Cardiac muscle cell (in vitro differentiated cells and primary cell): ENCODE results near the gene ZMYND8. TPM values are rescaled to one million over a fixed set of nuclear protein-coding genes. Genes with fewer than 3 reads are reported as not detected.
A peak's percentile ranks its signal among the peaks of the same experiment; 100 is the strongest.

ENCODE experiments used
- DNase-seq, 2 donors: peaks; one replicate each; pipeline versions ENCODE4 v3.0.0 to v3.0.0-alpha.2; 2010 to 2017; ENCODE audit warnings: low read depth in 1 of 2, low spot score in 1 of 2
- H3K27ac ChIP-seq: fragments of 200-600 bp; sonication (generic); 2 replicates; pipeline ENCODE4 v1.5.1; 2016
- H3K27me3 ChIP-seq: fragments of 200-600 bp; sonication (generic); 2 replicates; pipeline ENCODE4 v1.6.0; 2016; ENCODE audit warnings: control low read depth
- H3K36me3 ChIP-seq: fragments of 200-600 bp; sonication (generic); 2 replicates; pipeline ENCODE4 v1.5.1; 2016; ENCODE audit warnings: control low read depth
- H3K4me1 ChIP-seq: fragments of 200-600 bp; sonication (generic); 2 replicates; pipeline ENCODE4 v1.8.1; 2017; ENCODE audit warnings: low read depth, mild to moderate bottlenecking, mixed run types
- H3K4me3 ChIP-seq: fragments of 200-600 bp; sonication (generic); 2 replicates; pipeline ENCODE4 v1.5.1; 2016; ENCODE audit warnings: mild to moderate bottlenecking
- H3K9me3 ChIP-seq: fragments of 200-600 bp; sonication (generic); 2 replicates; pipeline ENCODE4 v1.5.1; 2017; ENCODE audit warnings: low read depth, mild to moderate bottlenecking, control low read depth
- polyA plus RNA-seq: library from polyadenylated mRNA; unstranded; fragments of >200 nt; fragmentation: Nextera tagmentation; extraction: Ambion mirVana; gene quantifications from 2 replicates; pipeline ENCODE4 v1.2.1, GENCODE V29; 2016
- total RNA-seq: library from RNA; depleted of rRNA; stranded (reverse); fragments of >200 nt; gene quantifications from 2 replicates; pipeline ENCODE4 v1.2.3, GENCODE V29; 2016
- TF ChIP-seq, protein P1 (sequence below): IDR thresholded peaks from 2 replicates; pipeline ENCODE4 v1.5.1; 2012; ENCODE audit warnings: low read depth, mild to moderate bottlenecking, low read length

The ZMYND8 gene
- total and polyA plus RNA-seq, 2 experiments from 2014 or later = 27.5 to 45.0 TPM

DNA sequence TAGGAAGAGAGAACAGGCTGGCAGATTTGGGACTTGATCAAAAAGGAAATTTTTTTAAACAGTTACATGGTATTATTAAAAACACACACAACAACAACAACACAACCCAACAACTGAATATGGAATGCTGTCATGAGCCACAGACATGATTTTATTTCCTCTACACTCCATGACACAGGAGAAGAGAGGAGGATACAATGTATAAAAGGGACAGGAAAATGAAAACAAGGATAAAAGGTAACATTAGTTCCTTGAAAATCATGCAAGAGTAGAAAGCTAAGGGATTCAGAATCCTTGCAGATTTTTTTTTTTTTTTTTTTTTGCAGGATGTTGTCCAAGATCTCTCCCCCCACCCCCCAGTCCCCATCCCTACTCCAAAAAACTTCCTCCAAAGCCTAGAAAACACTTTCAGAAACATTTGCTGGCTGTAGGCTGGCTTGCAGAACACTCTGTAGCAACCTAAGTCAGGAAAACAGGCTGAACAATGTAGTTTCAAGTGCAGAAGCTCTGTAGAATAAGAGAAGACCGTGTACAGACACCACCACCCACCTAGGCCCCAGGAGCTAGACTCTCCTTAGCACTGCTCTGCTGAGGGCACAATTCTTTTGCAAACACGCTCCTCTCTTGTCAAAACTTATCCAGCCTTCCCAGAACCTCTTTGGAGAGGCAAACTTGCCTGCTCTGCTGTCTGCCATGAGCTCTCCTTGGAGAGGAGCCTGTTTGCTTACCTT is 845 bp downstream of the ZMYND8 start:
- DNase-seq = peak in 1 of 2 donors; percentile 69
- TF ChIP-seq, protein P1, sequence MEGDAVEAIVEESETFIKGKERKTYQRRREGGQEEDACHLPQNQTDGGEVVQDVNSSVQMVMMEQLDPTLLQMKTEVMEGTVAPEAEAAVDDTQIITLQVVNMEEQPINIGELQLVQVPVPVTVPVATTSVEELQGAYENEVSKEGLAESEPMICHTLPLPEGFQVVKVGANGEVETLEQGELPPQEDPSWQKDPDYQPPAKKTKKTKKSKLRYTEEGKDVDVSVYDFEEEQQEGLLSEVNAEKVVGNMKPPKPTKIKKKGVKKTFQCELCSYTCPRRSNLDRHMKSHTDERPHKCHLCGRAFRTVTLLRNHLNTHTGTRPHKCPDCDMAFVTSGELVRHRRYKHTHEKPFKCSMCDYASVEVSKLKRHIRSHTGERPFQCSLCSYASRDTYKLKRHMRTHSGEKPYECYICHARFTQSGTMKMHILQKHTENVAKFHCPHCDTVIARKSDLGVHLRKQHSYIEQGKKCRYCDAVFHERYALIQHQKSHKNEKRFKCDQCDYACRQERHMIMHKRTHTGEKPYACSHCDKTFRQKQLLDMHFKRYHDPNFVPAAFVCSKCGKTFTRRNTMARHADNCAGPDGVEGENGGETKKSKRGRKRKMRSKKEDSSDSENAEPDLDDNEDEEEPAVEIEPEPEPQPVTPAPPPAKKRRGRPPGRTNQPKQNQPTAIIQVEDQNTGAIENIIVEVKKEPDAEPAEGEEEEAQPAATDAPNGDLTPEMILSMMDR = no peak
- no peaks in the 10 kb centered on the region for H3K9me3 ChIP-seq

DNA sequence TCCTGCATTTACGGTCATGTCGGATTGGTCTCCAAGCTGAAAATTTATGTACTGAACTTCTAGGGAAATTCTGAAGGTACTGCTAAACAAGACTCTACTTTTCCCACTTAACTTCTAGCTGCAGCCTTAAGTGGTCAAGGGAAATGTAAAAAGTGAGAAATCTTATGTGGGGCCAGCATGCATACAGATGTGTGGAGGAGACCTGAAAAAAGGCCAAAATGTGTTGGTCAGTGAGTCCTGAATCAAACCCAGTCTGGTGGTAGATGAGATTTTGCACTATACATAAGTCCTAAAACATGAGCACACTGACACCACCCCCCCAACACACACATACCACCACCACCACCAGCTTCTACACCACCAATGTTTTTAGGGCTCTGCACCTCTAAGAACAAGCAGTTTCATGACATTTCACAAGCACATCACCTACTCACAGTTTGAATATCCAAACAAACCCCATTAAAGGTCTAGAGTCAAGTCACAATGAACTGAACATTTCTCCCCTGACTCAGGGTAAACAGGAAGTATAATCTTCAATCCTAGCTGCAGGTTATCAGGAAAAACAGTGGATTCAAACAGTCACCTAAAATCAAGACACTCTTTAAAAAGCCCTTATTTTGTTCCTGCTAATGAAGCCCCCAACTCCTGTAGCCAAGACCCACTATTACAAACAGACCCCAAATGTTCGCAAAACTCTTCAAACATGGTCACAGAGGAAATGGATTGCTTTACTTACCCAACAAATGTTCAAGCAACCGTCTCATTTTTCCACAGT is 1.6 kb downstream of the ZMYND8 start:
- Histone ChIP-seq H3K9me3 (no peaks in the 10 kb centered on the region), H3K4me1 (peaks cover 95% of the 10 kb centered on the region), H3K4me3 (peak overlapping the region; percentile 23), H3K27me3 (no peaks in the 10 kb centered on the region), H3K27ac (peak overlapping the region; percentile 98), H3K36me3 (no peaks in the 10 kb centered on the region)
- DNase-seq = peak in 1 of 2 donors; percentile 60
- TF ChIP-seq, protein P1 = no peak

More for the DNA sequence above, 845 bp downstream of the ZMYND8 start:
- H3K27me3 ChIP-seq = no peaks in the 10 kb centered on the region
- H3K4me1 ChIP-seq = peaks cover 93% of the 10 kb centered on the region
- H3K27ac ChIP-seq = peak overlapping the region; percentile 98
- no peaks in the 10 kb centered on the region for H3K36me3 ChIP-seq
- H3K4me3 ChIP-seq = peak overlapping the region; percentile 23

DNA sequence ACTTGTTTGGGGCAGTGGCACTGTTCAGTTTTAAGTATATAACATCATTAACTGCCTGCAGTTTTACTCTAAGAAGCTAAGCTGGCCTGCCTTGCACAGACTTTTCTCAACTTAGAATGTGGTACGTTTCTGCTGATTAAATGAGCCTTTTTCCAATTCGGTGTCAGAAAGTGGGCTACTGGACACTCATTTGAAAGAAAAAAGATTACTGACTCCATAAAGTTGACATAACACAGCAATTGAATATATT is 2.1 kb downstream of the ZMYND8 start:
- no peaks in the 10 kb centered on the region for H3K9me3 ChIP-seq
- DNase-seq = no peak
- no peaks in the 10 kb centered on the region for H3K27me3 ChIP-seq
- H3K36me3 ChIP-seq = no peaks in the 10 kb centered on the region
- TF ChIP-seq, protein P1 = no peak
- peaks cover 95% of the 10 kb centered on the region for H3K4me1 ChIP-seq
- H3K4me3 ChIP-seq = peak overlapping the region; percentile 23
- peak overlapping the region; percentile 98 for H3K27ac ChIP-seq

DNA sequence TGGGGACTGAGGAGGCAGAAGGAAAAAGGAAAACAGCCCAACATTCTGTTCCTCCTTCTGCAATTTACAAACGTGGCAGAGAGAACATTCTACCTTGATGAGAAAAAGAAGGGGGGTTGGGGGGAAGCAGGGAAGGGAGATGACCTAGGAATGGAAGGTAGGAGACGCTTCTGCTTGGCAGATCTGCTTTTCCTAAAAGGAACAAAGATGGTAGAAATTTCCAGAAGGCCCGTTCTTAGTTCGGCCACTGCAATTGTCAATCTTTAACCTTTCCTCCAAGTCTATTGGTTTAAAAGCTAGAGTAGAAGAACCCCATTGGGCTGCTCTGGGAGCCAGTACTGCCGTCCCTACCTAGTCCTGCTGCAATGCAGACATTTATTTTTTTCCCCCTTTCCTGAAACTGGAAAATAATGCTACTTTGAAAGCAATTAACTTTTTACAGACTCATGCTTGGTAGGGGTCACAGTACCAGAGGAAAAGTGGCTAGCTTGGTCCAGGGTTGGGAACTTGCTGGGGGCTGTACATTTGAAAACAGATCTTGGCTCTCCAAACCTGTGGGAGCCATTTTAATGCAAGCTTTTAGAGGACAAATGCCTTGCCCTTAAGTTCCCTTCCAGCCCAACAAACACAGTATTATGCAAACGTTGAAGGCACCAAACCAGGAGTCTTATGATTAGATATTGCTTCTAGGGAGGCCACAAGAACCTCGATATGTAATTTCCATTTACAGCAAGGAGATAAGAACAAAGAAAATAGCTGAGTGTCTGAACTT is 2.6 kb downstream of the ZMYND8 start:
- H3K27me3 ChIP-seq = no peaks in the 10 kb centered on the region

DNA sequence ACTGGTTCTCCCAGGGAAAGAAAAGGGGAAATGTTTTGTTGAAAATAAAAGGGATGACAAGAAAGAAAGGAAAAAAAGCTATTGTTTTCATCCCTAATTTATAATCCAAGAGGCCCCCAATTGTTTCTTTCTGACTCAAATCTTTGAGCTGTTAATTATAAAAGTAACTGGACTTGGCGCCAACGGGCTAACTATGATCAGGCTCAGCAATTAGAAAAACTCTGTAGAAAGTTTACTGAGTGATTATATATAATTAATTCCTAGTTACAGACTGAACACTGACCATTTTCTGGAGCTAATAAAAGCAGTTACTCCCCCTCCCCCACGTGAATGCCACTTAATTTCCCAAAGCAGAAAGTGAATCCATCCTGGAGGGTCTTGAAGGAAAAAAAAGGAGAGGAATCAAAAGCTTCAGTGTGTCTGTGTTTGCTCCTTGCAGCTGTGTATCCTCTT is 3.2 kb downstream of the ZMYND8 start:
- Histone ChIP-seq H3K27ac (peak overlapping the region; percentile 98), H3K27me3 (no peaks in the 10 kb centered on the region), H3K4me1 (peaks cover 95% of the 10 kb centered on the region), H3K36me3 (no peaks in the 10 kb centered on the region), H3K4me3 (peak overlapping the region; percentile 23), H3K9me3 (no peaks in the 10 kb centered on the region)
- TF ChIP-seq, protein P1 = no peak
- no peak for DNase-seq

More for the DNA sequence above, 2.6 kb downstream of the ZMYND8 start:
- H3K36me3 ChIP-seq = no peaks in the 10 kb centered on the region
- TF ChIP-seq, protein P1 = no peak
- peaks cover 95% of the 10 kb centered on the region for H3K4me1 ChIP-seq
- peak overlapping the region; percentile 98 for H3K27ac ChIP-seq
- no peaks in the 10 kb centered on the region for H3K9me3 ChIP-seq
- peak in 1 of 2 donors; percentile 88 for DNase-seq
- peak overlapping the region; percentile 23 for H3K4me3 ChIP-seq
